Iris pigment epithelial cell (primary cell): ENCODE results near the gene CHPF2.

Source experiments
- DNase-seq: peaks from one replicate; pipeline ENCODE4 v3.0.0-alpha.2; 2011; ENCODE audit warnings: low read depth

CHPF2 gene

DNA sequence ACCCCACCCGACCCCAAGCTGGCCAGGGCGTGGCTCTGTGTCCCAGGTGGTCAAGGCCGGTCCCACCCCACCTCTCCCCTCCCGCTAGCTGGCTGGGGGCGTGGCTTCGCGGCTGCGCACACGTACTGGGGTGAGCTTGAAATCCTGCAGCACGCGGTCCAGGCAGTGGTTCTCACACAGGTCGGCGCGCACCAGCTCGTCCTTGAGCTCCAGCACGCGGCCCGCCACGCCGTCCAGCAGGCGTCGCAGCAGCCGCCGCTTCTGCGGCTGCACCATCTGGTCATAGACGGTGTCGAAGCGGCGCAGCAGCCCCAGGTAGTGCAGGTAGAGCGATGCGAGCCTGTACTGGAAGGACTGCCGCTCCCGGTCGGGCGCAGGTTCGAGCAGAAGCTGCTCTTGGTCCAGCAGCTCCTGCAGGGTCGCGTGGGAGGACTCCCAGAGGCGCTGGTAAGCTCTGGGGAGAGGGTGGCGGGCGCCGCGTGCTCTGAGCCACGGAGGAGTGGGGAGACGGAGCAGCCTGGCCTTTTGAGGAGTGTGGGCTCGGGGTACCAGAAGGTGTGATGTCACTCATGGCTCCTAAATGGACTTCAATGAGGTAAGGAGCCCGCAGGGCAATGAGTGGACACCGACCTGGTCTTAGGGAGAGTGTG is 27.8 kb upstream of the CHPF2 start:
- no peak for DNase-seq

GRCh38 chr7:151205730-151206129 is 26.6 kb upstream of the CHPF2 start:
- no peak for DNase-seq

DNA sequence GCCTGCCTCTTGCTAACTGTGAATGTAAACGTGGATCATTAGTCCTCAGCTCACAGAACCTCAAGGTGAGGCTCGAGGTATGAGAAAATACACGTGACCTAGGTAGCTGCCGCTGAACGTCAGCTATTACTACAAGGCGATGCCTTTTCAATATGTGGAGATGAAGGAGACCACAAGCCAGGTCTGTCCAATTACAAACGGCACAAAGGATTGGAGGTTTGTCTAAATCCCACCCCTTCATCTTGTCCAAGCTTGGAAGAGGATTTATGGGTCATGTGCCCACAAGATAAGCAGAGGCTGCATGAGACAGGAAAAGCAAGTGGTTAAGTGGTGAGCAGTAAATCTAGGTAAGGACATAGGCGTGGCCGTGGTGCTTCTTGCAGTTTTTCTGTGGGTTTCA is 25.4 kb upstream of the CHPF2 start:
- DNase-seq: no peak

GRCh38 chr7:151207315-151207714 is 25.0 kb upstream of the CHPF2 start:
- DNase-seq: no peak

DNA sequence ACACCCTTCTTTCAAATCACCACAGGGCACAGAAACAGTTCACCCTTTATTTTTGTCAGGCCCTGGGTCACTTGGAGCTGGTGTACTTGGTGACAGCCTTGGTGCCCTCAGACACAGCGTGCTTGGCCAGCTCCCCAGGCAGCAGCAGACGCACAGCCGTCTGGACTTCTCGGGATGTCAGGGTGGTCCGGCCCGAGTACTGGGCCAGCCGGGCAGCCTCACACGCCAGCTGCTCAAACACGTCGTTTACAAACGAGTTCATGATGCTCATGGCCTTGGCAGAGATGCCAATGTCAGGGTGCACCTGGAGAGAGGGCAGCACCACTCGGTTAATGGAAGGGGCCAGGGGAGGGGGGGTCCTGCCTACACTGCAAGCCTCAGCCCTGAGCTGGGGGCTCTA is 24.5 kb upstream of the CHPF2 start:
- no peak for DNase-seq

GRCh38 chr7:151208253-151208862 is 23.9 kb upstream of the CHPF2 start:
- no peak for DNase-seq

- DNase-seq: no peak
These were observed 22.7 kb upstream of the CHPF2 start for GRCh38 chr7:151209588-151209987.

DNA sequence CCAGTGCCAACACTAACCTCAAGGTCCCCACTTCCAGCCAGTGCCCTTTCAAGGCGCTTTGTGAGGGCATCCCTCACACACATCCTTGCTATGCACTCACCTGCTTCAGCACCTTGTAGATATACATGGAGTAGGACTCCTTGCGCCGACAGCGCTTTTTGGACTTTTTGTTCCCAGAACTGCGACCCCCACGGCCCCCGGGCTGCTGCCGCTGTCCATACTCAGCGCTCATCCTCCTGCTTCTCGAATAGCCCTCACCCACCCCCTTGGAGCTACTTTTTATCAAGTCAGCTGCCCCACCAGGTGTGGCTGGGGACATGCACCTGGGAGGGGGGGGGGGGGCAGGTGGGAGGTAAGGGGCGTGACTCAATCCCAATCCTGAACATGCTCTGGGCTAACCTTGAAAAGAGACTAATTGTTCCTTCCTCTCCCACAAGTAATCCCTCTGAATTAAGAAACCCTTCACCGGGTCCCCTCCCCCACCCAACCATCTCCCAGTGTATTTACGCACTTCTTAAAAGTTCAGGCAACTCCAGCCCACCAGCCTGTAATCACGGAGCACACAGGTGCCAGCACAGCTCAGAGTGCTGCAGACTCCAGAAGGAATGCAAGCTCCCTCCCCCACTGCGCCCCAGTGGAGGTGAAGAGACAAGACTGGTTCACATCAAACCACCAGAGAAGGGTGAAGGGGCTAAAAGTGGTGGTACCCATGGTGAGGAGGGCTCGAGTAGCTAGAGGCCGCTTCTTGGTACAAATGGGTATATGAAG is 22.0 kb upstream of the CHPF2 start, which contains the start of gene H2BK1:
Gene H2BK1 (minus strand): TSS at position 402 of the 768 bp plus-strand sequence. CDS start 170 bp downstream, at position 232.
- DNase-seq: no peak

- DNase-seq: no peak
These were observed 21.0 kb upstream of the CHPF2 start for GRCh38 chr7:151211155-151211772.

- DNase-seq: no peak
These were observed 19.7 kb upstream of the CHPF2 start for GRCh38 chr7:151212626-151213025.

DNA sequence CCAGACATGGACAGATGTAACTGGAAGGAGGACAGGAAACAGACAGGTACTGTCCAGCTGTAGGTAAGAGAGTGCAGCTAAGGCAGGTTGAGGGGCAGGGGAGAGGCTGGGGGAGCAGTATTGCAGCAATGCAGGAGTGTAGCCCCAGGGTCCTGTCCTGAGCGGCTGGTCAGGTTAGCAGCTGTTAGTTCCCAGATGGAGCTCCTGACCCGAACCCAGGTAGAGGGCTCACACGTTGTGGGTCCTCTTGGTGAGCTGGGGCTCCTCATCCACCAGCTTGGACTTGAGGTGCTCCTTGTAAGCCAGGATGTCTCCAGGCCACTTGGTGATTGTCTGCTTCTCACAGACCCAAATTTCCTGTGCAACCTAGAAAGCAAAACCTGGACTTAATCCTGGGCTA is 18.5 kb upstream of the CHPF2 start:
- DNase-seq: no peak

- no peak for DNase-seq
These were observed 16.9 kb upstream of the CHPF2 start for GRCh38 chr7:151215396-151215795.

- DNase-seq: no peak
These were observed 14.1 kb upstream of the CHPF2 start for GRCh38 chr7:151218170-151218569.

DNA sequence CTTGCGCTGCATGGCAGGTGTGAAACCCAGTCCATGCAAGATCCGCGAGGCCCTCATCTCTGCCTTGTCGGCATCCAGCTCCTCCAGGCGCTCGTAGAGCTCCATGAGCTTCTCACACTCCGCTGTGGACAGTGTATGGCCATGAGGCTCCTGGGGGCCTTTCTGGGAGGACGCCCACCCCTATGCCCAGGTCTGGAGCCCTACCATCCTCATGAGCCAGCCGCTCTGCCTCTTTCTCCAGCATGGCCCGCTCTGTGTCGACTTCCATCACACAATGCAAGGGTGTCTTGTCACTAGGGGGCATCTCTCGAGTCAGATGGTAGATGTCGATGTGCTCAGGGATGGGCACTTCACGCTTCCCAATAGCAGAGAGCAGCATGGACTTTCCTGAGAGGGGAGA is 8.6 kb upstream of the CHPF2 start:
- no peak for DNase-seq

GRCh38 chr7:151225948-151226510 is 6.3 kb upstream of the CHPF2 start:
- DNase-seq: peak; percentile 47

DNA sequence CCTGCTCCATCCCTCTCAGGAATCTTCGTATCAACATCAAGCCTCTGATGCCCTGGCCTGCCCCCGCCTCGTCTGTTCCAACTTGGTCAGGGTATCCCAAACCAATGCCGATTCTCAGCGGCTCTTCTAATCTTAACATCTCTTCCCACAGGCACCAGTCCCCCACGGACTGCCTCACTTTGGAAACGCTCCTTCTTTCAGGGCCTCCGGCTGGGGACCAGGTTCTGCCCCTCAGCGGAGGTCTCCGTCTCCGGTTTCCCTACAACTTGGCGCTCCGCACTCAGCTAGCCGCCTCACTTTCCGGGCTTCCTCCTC is 5.8 kb upstream of the CHPF2 start:
- no peak for DNase-seq

GRCh38 chr7:151226875-151227782 is 5.2 kb upstream of the CHPF2 start, which contains the start of gene ABCF2:
TSS of gene ABCF2 (minus strand) at chr7:151227205. CDS start at chr7:151226458, 747 bp downstream.
- peak; percentile 100 for DNase-seq

DNA sequence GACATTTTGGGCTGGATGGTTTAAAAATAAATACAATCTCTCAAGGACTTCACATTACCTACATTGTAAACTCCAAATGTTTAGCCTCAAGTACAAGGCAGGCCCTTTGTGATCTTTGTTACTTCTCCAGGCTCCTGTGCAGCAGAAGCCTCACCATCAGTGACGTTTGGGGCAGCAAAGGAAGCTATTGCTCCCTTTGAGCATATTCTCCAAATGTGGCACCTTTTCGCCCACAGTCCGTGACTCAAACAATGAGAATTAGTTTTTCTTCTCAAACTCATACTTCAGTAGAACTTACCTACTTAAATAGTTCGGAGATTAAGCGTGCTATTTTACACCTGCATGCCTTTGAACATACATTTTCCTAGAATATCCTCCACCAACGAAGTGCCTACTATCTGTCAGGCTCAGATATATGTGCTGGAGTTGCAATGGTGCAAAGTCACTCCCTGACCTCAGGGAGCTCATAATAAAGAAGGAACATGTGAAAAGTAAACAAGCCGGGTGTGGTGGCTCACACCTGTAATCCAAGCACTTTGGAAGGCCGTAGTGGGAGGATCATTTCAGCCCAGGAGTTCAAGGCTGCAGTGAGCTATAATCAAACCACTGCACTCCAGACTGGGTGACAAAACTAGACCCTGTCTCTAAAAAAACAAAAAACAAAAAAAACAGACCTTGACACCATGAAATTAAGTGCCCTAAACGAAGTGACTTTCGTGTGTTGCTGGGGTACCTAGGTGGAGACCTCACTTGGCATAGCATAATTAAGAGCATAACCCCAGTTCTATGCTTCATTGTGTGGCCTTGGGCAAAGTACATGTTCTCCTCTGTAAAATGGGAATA is 4.0 kb upstream of the CHPF2 start:
- no peak for DNase-seq

DNA sequence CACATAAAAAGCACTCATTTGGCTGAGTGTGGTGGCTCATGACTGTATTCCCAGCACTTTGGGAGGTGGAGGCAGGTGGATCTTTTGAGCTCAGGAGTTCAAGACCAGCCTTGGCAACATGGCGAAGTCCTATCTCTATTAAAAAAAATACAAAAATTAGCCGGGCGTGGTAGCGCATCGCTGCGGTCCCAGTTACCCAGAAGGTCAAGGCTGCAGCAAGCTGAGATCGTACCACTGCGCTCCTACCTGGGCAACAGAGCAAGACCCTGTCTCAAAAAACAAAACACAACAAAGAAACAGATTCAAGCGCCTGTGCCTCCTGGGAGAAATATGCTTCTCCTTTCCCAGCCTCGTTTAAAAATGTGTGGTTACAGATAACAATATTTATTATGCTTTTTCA is 3.0 kb upstream of the CHPF2 start:
- no peak for DNase-seq

- DNase-seq: no peak
These were observed 1.2 kb upstream of the CHPF2 start for GRCh38 chr7:151231080-151231479.
